Chondrocyte (in vitro differentiated cells): ENCODE measurements around the gene CSTPP1. TPM values are rescaled to one million over a fixed set of nuclear protein-coding genes. Genes with fewer than 3 reads are reported as not detected.
"Not testable (repeated sequence)": the region's sequence is repeated elsewhere in the genome, so short reads cannot be mapped to it uniquely, and the experiment has no call there.

Experiments
- DNase-seq: peaks from one replicate; pipeline ENCODE4 v3.0.0; 2021; ENCODE audit warnings: mixed read lengths, low spot score
- H3K27ac Mint-ChIP-seq: one replicate; pipeline ENCODE4 v1.8.0; 2021; ENCODE audit warnings: mild to moderate bottlenecking, moderate library complexity, mixed read lengths; ENCODE audit not compliant: unreplicated experiment
- H3K27me3 Mint-ChIP-seq: 2 replicates; pipeline ENCODE4 v1.8.0; 2021; ENCODE audit warnings: low read depth, mixed read lengths
- H3K36me3 Mint-ChIP-seq: 2 replicates; pipeline ENCODE4 v1.8.0; 2021; ENCODE audit warnings: low read depth, mixed read lengths
- H3K4me1 Mint-ChIP-seq: 2 replicates; pipeline ENCODE4 v1.8.0; 2021; ENCODE audit warnings: low read depth, mild to moderate bottlenecking, mixed read lengths
- H3K4me3 Mint-ChIP-seq: one replicate; pipeline ENCODE4 v1.8.0; 2021; ENCODE audit warnings: mild to moderate bottlenecking, moderate library complexity, mixed read lengths; ENCODE audit not compliant: unreplicated experiment
- H3K9me3 Mint-ChIP-seq: 2 replicates; pipeline ENCODE4 v1.8.0; 2021; ENCODE audit warnings: low read depth, mixed read lengths
- CTCF ChIP-seq: fragments of 200-600 bp; sonication (generic); IDR thresholded peaks from 2 replicates; pipeline ENCODE4 v1.5.0; 2021; ENCODE audit warnings: antibody characterized with exemption, mild to moderate bottlenecking, moderate library complexity
- total RNA-seq: library from RNA; stranded (reverse); gene quantifications from 3 replicates; pipeline ENCODE4 v1.2.1, GENCODE V29; 2021

Gene CSTPP1
- total RNA-seq, 1 donor from 2014 or later, result 19.6 TPM

GRCh38 chr11:46917109-46917761, 19.3 kb upstream of the CSTPP1 start:
- Mint-ChIP-seq H3K4me1 (peaks cover 73% of the 10 kb centered on the region), H3K9me3 (no peaks in the 10 kb centered on the region), H3K27me3 (no peaks in the 10 kb centered on the region), H3K4me3 (peak overlapping the region; percentile 80), H3K27ac (peak overlapping the region; percentile 85), H3K36me3 (no peaks in the 10 kb centered on the region)
- no peak for TF ChIP-seq CTCF
- DNase-seq, result no peak

- H3K4me3 Mint-ChIP-seq, result peak overlapping the region; percentile 80
- peaks cover 68% of the 10 kb centered on the region for H3K4me1 Mint-ChIP-seq
- no peaks in the 10 kb centered on the region for H3K36me3 Mint-ChIP-seq
- no peak for DNase-seq
- H3K27ac Mint-ChIP-seq, result peak overlapping the region; percentile 45
- no peak for TF ChIP-seq CTCF
- H3K27me3 Mint-ChIP-seq, result no peaks in the 10 kb centered on the region
- no peaks in the 10 kb centered on the region for H3K9me3 Mint-ChIP-seq
These were observed 18.8 kb upstream of the CSTPP1 start for GRCh38 chr11:46917762-46918082.

- H3K36me3 Mint-ChIP-seq, result no peaks in the 10 kb centered on the region
- H3K4me3 Mint-ChIP-seq, result peak within 1 kb of the TSS; percentile 80
- no peaks in the 10 kb centered on the region for H3K9me3 Mint-ChIP-seq
- peak; percentile 42 for TF ChIP-seq CTCF
- H3K27me3 Mint-ChIP-seq, result no peaks in the 10 kb centered on the region
- H3K4me1 Mint-ChIP-seq, result peaks cover 63% of the 10 kb centered on the region
- no peak for DNase-seq
- H3K27ac Mint-ChIP-seq, result peak within 1 kb of the TSS; percentile 45
These were observed 18.3 kb upstream of the CSTPP1 start, which contains the start of gene LRP4 for GRCh38 chr11:46918083-46918787. Gene LRP4, minus strand, starts transcription at chr11:46918550. Its CDS starts 171 bp downstream, at chr11:46918379.

- H3K4me1 Mint-ChIP-seq, result peaks cover 56% of the 10 kb centered on the region
- TF ChIP-seq CTCF, result no peak
- DNase-seq, result no peak
- peak overlapping the region; percentile 76 for H3K4me3 Mint-ChIP-seq
- no peaks in the 10 kb centered on the region for H3K27me3 Mint-ChIP-seq
- no peaks in the 10 kb centered on the region for H3K9me3 Mint-ChIP-seq
- no peaks in the 10 kb centered on the region for H3K36me3 Mint-ChIP-seq
- peak overlapping the region; percentile 42 for H3K27ac Mint-ChIP-seq
These were observed 17.6 kb upstream of the CSTPP1 start for GRCh38 chr11:46918788-46919513.

GRCh38 chr11:46920755-46921154, 15.8 kb upstream of the CSTPP1 start:
- Mint-ChIP-seq H3K36me3 (no peaks in the 10 kb centered on the region), H3K4me3 (no peak overlapping the region), H3K27ac (peak overlapping the region; percentile 96), H3K9me3 (no peaks in the 10 kb centered on the region), H3K4me1 (peaks cover 42% of the 10 kb centered on the region), H3K27me3 (no peaks in the 10 kb centered on the region)
- TF ChIP-seq CTCF, result no peak
- no peak for DNase-seq

GRCh38 chr11:46927928-46928327, 8.6 kb upstream of the CSTPP1 start:
- not testable (repeated sequence) for H3K4me3 Mint-ChIP-seq, DNase-seq, H3K9me3 Mint-ChIP-seq, H3K4me1 Mint-ChIP-seq, H3K27me3 Mint-ChIP-seq, H3K27ac Mint-ChIP-seq, H3K36me3 Mint-ChIP-seq

- H3K36me3 Mint-ChIP-seq, DNase-seq, H3K4me1 Mint-ChIP-seq, H3K27ac Mint-ChIP-seq, H3K4me3 Mint-ChIP-seq, H3K9me3 Mint-ChIP-seq, H3K27me3 Mint-ChIP-seq: not testable (repeated sequence)
These were observed 7.9 kb upstream of the CSTPP1 start for GRCh38 chr11:46928701-46929100.
